ENCODE measurements around the gene MRPS21.

MRPS21 gene

GRCh38 chr1:150293433-150294253 is at the start of gene MRPS21:
TSS of gene MRPS21 (plus strand) at chr1:150293861. CDS start at chr1:150294367, 506 bp downstream.
- peak; percentile 55 for DNase-seq (ENCODE audit: low read depth)

- DNase-seq (ENCODE audit: low read depth) = no peak
These were observed 43.7 kb upstream of the MRPS21 start for GRCh38 chr1:150249936-150250335.

- no peak for DNase-seq (ENCODE audit: low read depth)
These were observed 37.5 kb upstream of the MRPS21 start for GRCh38 chr1:150256198-150256553.

GRCh38 chr1:150256554-150257341 is 36.9 kb upstream of the MRPS21 start:
- no peak for DNase-seq (ENCODE audit: low read depth)

- DNase-seq (ENCODE audit: low read depth) = no peak
These were observed 35.8 kb upstream of the MRPS21 start, which contains the start of gene CA14 for GRCh38 chr1:150257624-150258585. TSS of gene CA14 (plus strand) at chr1:150257774. CDS start at chr1:150258129, 355 bp downstream.

- DNase-seq (ENCODE audit: low read depth) = no peak
These were observed 34.4 kb upstream of the MRPS21 start for GRCh38 chr1:150259217-150259616.

- DNase-seq (ENCODE audit: low read depth) = no peak
These were observed 33.6 kb upstream of the MRPS21 start for GRCh38 chr1:150259758-150260669.

GRCh38 chr1:150261367-150261766 is 32.3 kb upstream of the MRPS21 start:
- DNase-seq (ENCODE audit: low read depth) = no peak

- no peak for DNase-seq (ENCODE audit: low read depth)
These were observed 31.0 kb upstream of the MRPS21 start for GRCh38 chr1:150262388-150263320.

- no peak for DNase-seq (ENCODE audit: low read depth)
These were observed 30.1 kb upstream of the MRPS21 start for GRCh38 chr1:150263549-150263948.

- DNase-seq (ENCODE audit: low read depth) = no peak
These were observed 25.8 kb upstream of the MRPS21 start for GRCh38 chr1:150267896-150268295.

GRCh38 chr1:150268340-150268704 is 25.3 kb upstream of the MRPS21 start:
- DNase-seq (ENCODE audit: low read depth) = no peak

GRCh38 chr1:150268705-150269403 is 24.8 kb upstream of the MRPS21 start, which contains the start of gene APH1A:
TSS of gene APH1A (minus strand) at chr1:150269016. CDS start at chr1:150268810, 206 bp downstream.
- DNase-seq (ENCODE audit: low read depth) = peak; percentile 88

GRCh38 chr1:150269451-150269850 is 24.2 kb upstream of the MRPS21 start:
- DNase-seq (ENCODE audit: low read depth) = no peak

- DNase-seq (ENCODE audit: low read depth) = no peak
These were observed 22.2 kb upstream of the MRPS21 start for GRCh38 chr1:150271291-150271959.

- DNase-seq (ENCODE audit: low read depth) = no peak
These were observed 20.4 kb upstream of the MRPS21 start for GRCh38 chr1:150273311-150273710.

GRCh38 chr1:150280138-150280707 is 13.4 kb upstream of the MRPS21 start:
- no peak for DNase-seq (ENCODE audit: low read depth)

GRCh38 chr1:150281221-150281757 is 12.4 kb upstream of the MRPS21 start:
- no peak for DNase-seq (ENCODE audit: low read depth)
